ENCODE data around the gene HUNK.

DNA sequence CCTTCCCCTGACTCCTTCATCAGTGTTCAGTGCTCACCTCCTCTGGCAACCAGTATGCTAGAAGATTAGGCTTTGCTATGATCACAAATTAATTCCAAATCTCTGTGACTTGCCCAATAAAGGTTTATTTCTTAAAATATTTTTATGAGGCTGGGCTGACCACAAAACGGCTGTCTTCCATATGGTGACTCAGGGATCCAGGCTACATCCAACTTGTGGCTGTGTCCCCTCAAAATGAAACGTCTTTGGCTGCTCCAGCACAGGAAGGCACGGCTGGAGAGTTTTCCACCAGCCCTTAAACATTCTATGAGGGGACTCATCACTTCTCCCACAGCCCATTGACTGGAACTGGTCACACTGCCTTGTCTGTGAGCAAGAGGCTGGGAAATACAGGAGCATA lies 131.5 kb downstream of the HUNK start:
- TF ChIP-seq CTCF (IDR thresholded peaks at IDR 0.05; ENCODE audit: low read depth, low read length, poor library complexity, severe bottlenecking) = no peak
- TF ChIP-seq EZH2phosphoT487 (IDR thresholded peaks at IDR 0.05; ENCODE audit: borderline replicate concordance, low read length) = no peak

Measured in DOHH2 (cell line).